GM12891 (cell line): ENCODE results near the gene ATAT1.

Experiments used
- POLR2A ChIP-seq: IDR thresholded peaks from 2 replicates; pipeline ENCODE4 v1.6.1; 2011; ENCODE audit warnings: low read depth, low read length, control low read depth
- POLR2AphosphoS5 ChIP-seq: IDR thresholded peaks from 2 replicates; pipeline ENCODE4 v1.6.1; 2011; ENCODE audit warnings: low read depth, low read length, control low read depth
- SPI1 ChIP-seq: IDR thresholded peaks from 2 replicates; pipeline ENCODE4 v1.6.1; 2011; ENCODE audit warnings: low read depth, low read length, control low read depth
- TAF1 ChIP-seq: IDR thresholded peaks from 2 replicates; pipeline ENCODE4 v1.6.1; 2011; ENCODE audit warnings: low read depth, low read length, control low read depth

GRCh38 chr6:30599625-30600324 is 26.9 kb upstream of the ATAT1 start:
- TF ChIP-seq POLR2AphosphoS5 (no peak), SPI1 (no peak), POLR2A (no peak), TAF1 (no peak)
